GM12892 (cell line): Measurements from ENCODE around the gene VPS51.

ENCODE experiments used
- POLR2A ChIP-seq: IDR thresholded peaks from 2 replicates; pipeline ENCODE4 v1.6.1; 2011; ENCODE audit warnings: low read depth, low read length, control low read depth
- POLR2AphosphoS5 ChIP-seq: IDR thresholded peaks from 2 replicates; pipeline ENCODE4 v1.6.1; 2011; ENCODE audit warnings: low read depth, low read length, control low read depth
- TAF1 ChIP-seq: IDR thresholded peaks from 2 replicates; pipeline ENCODE4 v1.6.1; 2011; ENCODE audit warnings: low read depth, mild to moderate bottlenecking, control low read depth, low read length, borderline replicate concordance

DNA sequence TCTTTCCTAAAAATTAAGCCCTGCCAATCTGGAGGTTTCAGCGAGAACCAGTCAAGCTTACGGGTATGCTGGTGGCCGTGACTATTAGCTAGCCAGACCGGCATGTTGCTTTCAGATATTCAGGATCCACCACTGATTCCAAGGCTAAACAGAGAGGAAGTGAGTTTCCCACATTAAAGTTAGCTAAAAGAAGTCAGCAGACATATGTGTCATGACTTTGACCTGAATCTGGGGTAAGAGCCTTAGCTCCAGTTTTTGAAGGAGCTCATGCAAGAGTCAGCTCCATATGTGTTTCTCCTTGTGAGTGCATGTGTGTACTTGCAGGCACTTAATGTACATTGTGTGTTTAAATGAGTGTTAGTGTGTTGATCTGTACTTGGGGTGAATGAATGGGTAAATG is 10.6 kb upstream of the VPS51 start:
- no peak for TF ChIP-seq POLR2A
- TF ChIP-seq POLR2AphosphoS5, result no peak
- TF ChIP-seq TAF1, result no peak
